Stimulated activated naive CD8-positive, alpha-beta T cell treated with anti-CD3 and anti-CD28 coated beads, Interleukin-15, amount 100 ng/mL, for 72 hours (primary cell): Measurements from ENCODE around the gene TGFBR3.
A peak's percentile ranks its signal among the peaks of the same experiment; 100 is the strongest.

Experiments
- ATAC-seq: fragments of 150-1000 bp; cut with Tn5 transposase; 2 replicates; pipeline ENCODE4 v1.10.0; 2021; ENCODE audit warnings: mild to moderate bottlenecking, moderate library complexity
- DNase-seq, 2 donors: peaks; one replicate each; pipeline ENCODE4 v3.0.0; 2021 to 2022
- H3K27ac Mint-ChIP-seq, 2 donors: one replicate each; pipeline ENCODE4 v1.8.0; 2022; ENCODE audit warnings: mild to moderate bottlenecking in 2 of 2, mixed read lengths in 2 of 2, moderate library complexity in 2 of 2
- H3K27me3 Mint-ChIP-seq: one replicate; pipeline ENCODE4 v1.8.0; 2022; ENCODE audit warnings: mixed read lengths
- H3K4me1 Mint-ChIP-seq: one replicate; pipeline ENCODE4 v1.8.0; 2022; ENCODE audit warnings: mild to moderate bottlenecking, mixed read lengths
- H3K4me3 Mint-ChIP-seq, 2 donors: one replicate each; pipeline ENCODE4 v1.8.0; 2022; ENCODE audit warnings: mild to moderate bottlenecking in 2 of 2, mixed read lengths in 2 of 2, moderate library complexity in 1 of 2
- H3K9me3 Mint-ChIP-seq, 2 donors: one replicate each; pipeline ENCODE4 v1.8.0; 2022; ENCODE audit warnings: mixed read lengths in 2 of 2

TGFBR3 gene

GRCh38 chr1:91729621-91730358, 156.2 kb downstream of the TGFBR3 start:
- H3K4me3 Mint-ChIP-seq: peak overlapping the region in 1 of 2 donors; percentile 14
- H3K27me3 Mint-ChIP-seq: no peaks in the 10 kb centered on the region
- peak overlapping the region; percentile 11 to 43 for H3K27ac Mint-ChIP-seq
- no peaks in the 10 kb centered on the region for H3K9me3 Mint-ChIP-seq
- peak in 1 of 2 donors; percentile 29 for DNase-seq
- peak; percentile 73 for ATAC-seq
- H3K4me1 Mint-ChIP-seq: peaks cover 45% of the 10 kb centered on the region

- H3K27ac Mint-ChIP-seq: no peak overlapping the region
- H3K9me3 Mint-ChIP-seq: no peaks in the 10 kb centered on the region
- ATAC-seq (no peak), DNase-seq (no peak)
- no peak overlapping the region for H3K4me3 Mint-ChIP-seq
- no peaks in the 10 kb centered on the region for H3K27me3 Mint-ChIP-seq
- peaks cover 38% of the 10 kb centered on the region for H3K4me1 Mint-ChIP-seq
Measured at GRCh38 chr1:91727763-91728162, 158.2 kb downstream of the TGFBR3 start.

GRCh38 chr1:91725989-91726721, 159.8 kb downstream of the TGFBR3 start:
- ATAC-seq (no peak), DNase-seq (no peak)
- Mint-ChIP-seq H3K9me3 (no peaks in the 10 kb centered on the region), H3K27me3 (no peaks in the 10 kb centered on the region), H3K4me1 (peaks cover 23% of the 10 kb centered on the region), H3K4me3 (no peak overlapping the region), H3K27ac (no peak overlapping the region)

- peaks cover 17% of the 10 kb centered on the region for H3K4me1 Mint-ChIP-seq
- H3K4me3 Mint-ChIP-seq: no peak overlapping the region
- no peak overlapping the region for H3K27ac Mint-ChIP-seq
- DNase-seq: no peak
- no peaks in the 10 kb centered on the region for H3K27me3 Mint-ChIP-seq
- no peak for ATAC-seq
- H3K9me3 Mint-ChIP-seq: no peaks in the 10 kb centered on the region
Measured at GRCh38 chr1:91725618-91725988, 160.3 kb downstream of the TGFBR3 start.

GRCh38 chr1:91724644-91725043, 161.3 kb downstream of the TGFBR3 start:
- H3K27me3 Mint-ChIP-seq: no peaks in the 10 kb centered on the region
- H3K9me3 Mint-ChIP-seq: no peaks in the 10 kb centered on the region
- H3K4me1 Mint-ChIP-seq: peaks cover 8% of the 10 kb centered on the region
- H3K27ac Mint-ChIP-seq: no peak overlapping the region
- ATAC-seq (no peak), DNase-seq (no peak)
- no peak overlapping the region for H3K4me3 Mint-ChIP-seq

GRCh38 chr1:91724231-91724630, 161.7 kb downstream of the TGFBR3 start:
- Mint-ChIP-seq H3K9me3 (no peaks in the 10 kb centered on the region), H3K4me3 (no peak overlapping the region), H3K27ac (no peak overlapping the region), H3K27me3 (no peaks in the 10 kb centered on the region), H3K4me1 (peaks cover 4% of the 10 kb centered on the region)
- DNase-seq: no peak
- ATAC-seq: no peak

GRCh38 chr1:91720044-91720443, 165.9 kb downstream of the TGFBR3 start:
- H3K4me3 Mint-ChIP-seq: no peak overlapping the region
- no peak overlapping the region for H3K27ac Mint-ChIP-seq
- ATAC-seq (no peak), DNase-seq (no peak)
- no peaks in the 10 kb centered on the region for H3K9me3 Mint-ChIP-seq
- no peaks in the 10 kb centered on the region for H3K27me3 Mint-ChIP-seq
- peaks cover 13% of the 10 kb centered on the region for H3K4me1 Mint-ChIP-seq

- Mint-ChIP-seq H3K4me1 (peaks cover 20% of the 10 kb centered on the region), H3K9me3 (no peaks in the 10 kb centered on the region), H3K27ac (no peak overlapping the region), H3K27me3 (no peaks in the 10 kb centered on the region), H3K4me3 (no peak overlapping the region)
- DNase-seq: no peak
- no peak for ATAC-seq
Measured at GRCh38 chr1:91718877-91719276, 167.1 kb downstream of the TGFBR3 start.

- ATAC-seq (no peak), DNase-seq (no peak)
- no peak overlapping the region for H3K27ac Mint-ChIP-seq
- H3K9me3 Mint-ChIP-seq: no peaks in the 10 kb centered on the region
- H3K4me3 Mint-ChIP-seq: no peak overlapping the region
- no peaks in the 10 kb centered on the region for H3K27me3 Mint-ChIP-seq
- peaks cover 26% of the 10 kb centered on the region for H3K4me1 Mint-ChIP-seq
Measured at GRCh38 chr1:91718368-91718767, 167.6 kb downstream of the TGFBR3 start.

- H3K9me3 Mint-ChIP-seq: no peaks in the 10 kb centered on the region
- no peak for ATAC-seq
- no peaks in the 10 kb centered on the region for H3K27me3 Mint-ChIP-seq
- no peak for DNase-seq
- no peak overlapping the region for H3K27ac Mint-ChIP-seq
- H3K4me1 Mint-ChIP-seq: peaks cover 31% of the 10 kb centered on the region
- no peak overlapping the region for H3K4me3 Mint-ChIP-seq
Measured at GRCh38 chr1:91717839-91718238, 168.1 kb downstream of the TGFBR3 start.

GRCh38 chr1:91716339-91716738, 169.6 kb downstream of the TGFBR3 start:
- no peaks in the 10 kb centered on the region for H3K27me3 Mint-ChIP-seq
- peaks cover 45% of the 10 kb centered on the region for H3K4me1 Mint-ChIP-seq
- DNase-seq: no peak
- no peak overlapping the region for H3K27ac Mint-ChIP-seq
- ATAC-seq: no peak
- no peaks in the 10 kb centered on the region for H3K9me3 Mint-ChIP-seq
- no peak overlapping the region for H3K4me3 Mint-ChIP-seq

GRCh38 chr1:91715416-91716000, 170.4 kb downstream of the TGFBR3 start:
- Mint-ChIP-seq H3K4me3 (no peak overlapping the region), H3K27ac (no peak overlapping the region), H3K4me1 (peaks cover 51% of the 10 kb centered on the region), H3K9me3 (no peaks in the 10 kb centered on the region), H3K27me3 (no peaks in the 10 kb centered on the region)
- ATAC-seq: no peak
- no peak for DNase-seq

GRCh38 chr1:91714867-91715381, 171.0 kb downstream of the TGFBR3 start:
- Mint-ChIP-seq H3K9me3 (no peaks in the 10 kb centered on the region), H3K4me3 (no peak overlapping the region), H3K4me1 (peaks cover 51% of the 10 kb centered on the region), H3K27ac (no peak overlapping the region), H3K27me3 (no peaks in the 10 kb centered on the region)
- ATAC-seq (no peak), DNase-seq (no peak)

GRCh38 chr1:91712981-91713841, 172.7 kb downstream of the TGFBR3 start:
- H3K27ac Mint-ChIP-seq: peak overlapping the region; percentile 77 to 95
- no peaks in the 10 kb centered on the region for H3K27me3 Mint-ChIP-seq
- DNase-seq: peak; percentile 20 to 69
- peak overlapping the region; percentile 61 to 65 for H3K4me3 Mint-ChIP-seq
- peak; percentile 94 for ATAC-seq
- no peaks in the 10 kb centered on the region for H3K9me3 Mint-ChIP-seq
- H3K4me1 Mint-ChIP-seq: peaks cover 51% of the 10 kb centered on the region

GRCh38 chr1:91712393-91712792, 173.6 kb downstream of the TGFBR3 start:
- H3K4me1 Mint-ChIP-seq: peaks cover 51% of the 10 kb centered on the region
- peak overlapping the region; percentile 36 to 65 for H3K4me3 Mint-ChIP-seq
- no peak overlapping the region for H3K27ac Mint-ChIP-seq
- no peak for ATAC-seq
- H3K9me3 Mint-ChIP-seq: no peaks in the 10 kb centered on the region
- H3K27me3 Mint-ChIP-seq: no peaks in the 10 kb centered on the region
- DNase-seq: no peak
